Panc1 (cell line): ENCODE measurements around the gene AHCTF1. TPM values are rescaled to one million over a fixed set of nuclear protein-coding genes. Genes with fewer than 3 reads are reported as not detected.

Experiments used
- ATAC-seq: fragments of 200-7000 bp; cut with Tn5 transposase; 2 replicates; pipeline ENCODE4 v1.9.1; 2020; ENCODE audit warnings: mild to moderate bottlenecking, moderate library complexity
- BruUV-seq: library from RNA; stranded (reverse); fragments of 400-500 nt; replicated peaks from 2 replicates; lab custom pipeline; 2021; lab: Mats Ljungman, UMichigan
- CTCF ChIA-PET: fragments of 300-600 bp; sonication (Branson Sonifier 250); formaldehyde crosslinking; loops from one replicate; lab custom pipeline; 2022; ENCODE audit warnings: antibody characterized with exemption; lab: Charles Lee
- POLR2A ChIA-PET: fragments of 300-600 bp; sonication (Branson Sonifier 250); formaldehyde crosslinking; loops from one replicate; lab custom pipeline; 2022; ENCODE audit warnings: antibody characterized with exemption; lab: Charles Lee
- DNase-seq: peaks from one replicate; pipeline ENCODE4 v3.0.0-alpha.2; 2010; ENCODE audit warnings: low read depth, low spot score
- H3K27ac ChIP-seq: 2 replicates; pipeline ENCODE4 v1.5.1; 2011; ENCODE audit warnings: mild to moderate bottlenecking, low read length, inconsistent platforms
- H3K27me3 ChIP-seq: fragments of 200-500 bp; sonication (Bioruptor generic); 2 replicates; pipeline ENCODE4 v1.6.0; 2014; ENCODE audit warnings: low read length, inconsistent platforms; ENCODE audit not compliant: control insufficient read depth, insufficient read depth
- H3K36me3 ChIP-seq: fragments of 200-500 bp; sonication (Bioruptor generic); 2 replicates; pipeline ENCODE4 v1.5.1; 2014; ENCODE audit warnings: inconsistent platforms, mild to moderate bottlenecking, low read length, moderate library complexity; ENCODE audit not compliant: control insufficient read depth, insufficient read depth
- H3K4me1 ChIP-seq: 2 replicates; pipeline ENCODE4 v1.5.1; 2011; ENCODE audit warnings: inconsistent platforms, mild to moderate bottlenecking, low read length, moderate library complexity; ENCODE audit not compliant: control insufficient read depth, insufficient read depth
- H3K4me3 ChIP-seq, 2 experiments: 2 replicates each; pipeline ENCODE4 v1.5.1; 2011 to 2012; ENCODE audit warnings: low read depth in 2 of 2, low read length in 2 of 2, mild to moderate bottlenecking in 2 of 2, inconsistent platforms in 1 of 2, moderate library complexity in 1 of 2
- H3K9me3 ChIP-seq: fragments of 200-500 bp; sonication (Bioruptor generic); 2 replicates; pipeline ENCODE4 v1.5.1; 2014; ENCODE audit warnings: low read depth, mild to moderate bottlenecking, inconsistent platforms, low read length, moderate library complexity; ENCODE audit not compliant: control insufficient read depth, insufficient read depth
- CTCF ChIP-seq: fragments of 450-650 bp; IDR thresholded peaks from 2 replicates; pipeline ENCODE4 v1.5.1; 2017; ENCODE audit warnings: mild to moderate bottlenecking
- POLR2AphosphoS5 ChIP-seq: IDR thresholded peaks from 2 replicates; pipeline ENCODE4 v1.6.1; 2012; ENCODE audit warnings: mild to moderate bottlenecking, low read depth, low read length, moderate library complexity
- REST ChIP-seq, 2 experiments: IDR thresholded peaks; 2 replicates each; pipeline ENCODE4 v1.6.1; 2011 to 2012; ENCODE audit warnings: low read depth in 2 of 2, control low read depth in 1 of 2, low read length in 1 of 2, mild to moderate bottlenecking in 1 of 2, moderate library complexity in 1 of 2; ENCODE audit not compliant: insufficient read depth in 1 of 2
- SIN3A ChIP-seq: IDR thresholded peaks from 2 replicates; pipeline ENCODE4 v1.6.1; 2012; ENCODE audit warnings: low read depth, mild to moderate bottlenecking, low read length, moderate library complexity, borderline replicate concordance; ENCODE audit not compliant: insufficient read depth
- TCF7L2 ChIP-seq: IDR thresholded peaks from 2 replicates; pipeline ENCODE4 v1.6.1; 2011; ENCODE audit warnings: mild to moderate bottlenecking, low read depth, low read length, inconsistent platforms
- in situ Hi-C: cut with HindIII; loops from 2 replicates; pipeline ENCODE4 v1.10.0; 2016; ENCODE audit warnings: low sequenced_read_pairs, low pct_unique_long_range_greater_than_20kb
- intact Hi-C: fragments of 100-400 bp; cut with micrococcal nuclease; formaldehyde crosslinking; loops from one replicate; pipeline ENCODE4 v1.10.0; 2022; ENCODE audit not compliant: unreplicated experiment
- total RNA-seq: library from RNA; stranded (reverse); gene quantifications from one replicate; pipeline ENCODE4 v1.2.1, GENCODE V29; 2021; ENCODE audit not compliant: unreplicated experiment

Gene AHCTF1
- total RNA-seq, 1 experiment from 2014 or later, result 49.9 TPM

- ATAC-seq (no peak), DNase-seq (no peak)
- no peak overlapping the region for H3K27ac ChIP-seq
- no peaks in the 10 kb centered on the region for H3K36me3 ChIP-seq
- no peaks in the 10 kb centered on the region for H3K4me1 ChIP-seq
- POLR2A ChIA-PET, result no interaction called here
- CTCF ChIA-PET, result no interaction called here
- H3K4me3 ChIP-seq, result no peak overlapping the region
- no peaks in the 10 kb centered on the region for H3K9me3 ChIP-seq
- TF ChIP-seq SIN3A (no peak), CTCF (no peak), POLR2AphosphoS5 (no peak), REST (IDR thresholded peaks at IDR 0.05; ENCODE audit: insufficient read depth in 1 of 2, low read depth in 2 of 2, low read length in 1 of 2) (no peak), TCF7L2 (no peak)
- H3K27me3 ChIP-seq, result no peaks in the 10 kb centered on the region
- intact Hi-C loops (no loop called here), in situ Hi-C loops (no loop called here)
- BruUV-seq, result no TSS peak
Observed at GRCh38 chr1:246946366-246946765, 14.6 kb upstream of the AHCTF1 start.

- Histone ChIP-seq H3K9me3 (no peaks in the 10 kb centered on the region), H3K4me3 (no peak overlapping the region), H3K27me3 (no peaks in the 10 kb centered on the region), H3K4me1 (peaks cover 4% of the 10 kb centered on the region; the same call in 1 of the 2 replicates), H3K36me3 (no peaks in the 10 kb centered on the region; the same call in 1 of the 2 replicates), H3K27ac (no peak overlapping the region)
- CTCF ChIA-PET, result no interaction called here
- in situ Hi-C loops (no loop called here), intact Hi-C loops (no loop called here)
- POLR2A ChIA-PET, result no interaction called here
- BruUV-seq, result no TSS peak
- no peak for ATAC-seq
- DNase-seq, result no peak
- TF ChIP-seq SIN3A, result no peak
- no peak for TF ChIP-seq CTCF
- TF ChIP-seq REST (IDR thresholded peaks at IDR 0.05; ENCODE audit: insufficient read depth in 1 of 2, low read depth in 2 of 2, low read length in 1 of 2), result no peak
- TF ChIP-seq TCF7L2, result no peak
- no peak for TF ChIP-seq POLR2AphosphoS5
Observed at GRCh38 chr1:246934765-246935164, 3.0 kb upstream of the AHCTF1 start.
